HEK293 (cell line): ENCODE results near the gene RBBP5.

Experiments used
- CTCF ChIP-seq: fragments of 450-650 bp; formaldehyde crosslinking; IDR thresholded peaks from 2 replicates; pipeline ENCODE4 v1.5.1; 2016; ENCODE audit warnings: missing biosample characterization, missing genetic modification characterization
- PATZ1 ChIP-seq: fragments of 450-650 bp; formaldehyde crosslinking; IDR thresholded peaks from 2 replicates; pipeline ENCODE4 v1.5.1; 2016; ENCODE audit warnings: missing biosample characterization, missing genetic modification characterization
- REPIN1 ChIP-seq: fragments of 450-650 bp; formaldehyde crosslinking; IDR thresholded peaks from 2 replicates; pipeline ENCODE4 v1.5.1; 2017; ENCODE audit warnings: missing biosample characterization, missing genetic modification characterization, low read depth
- ZBTB17 ChIP-seq: fragments of 450-650 bp; formaldehyde crosslinking; IDR thresholded peaks from 2 replicates; pipeline ENCODE4 v1.5.1; 2016; ENCODE audit warnings: missing biosample characterization, missing genetic modification characterization

- TF ChIP-seq CTCF (tag by site-specific recombination) (peak; percentile 99), REPIN1 (tag by site-specific recombination) (peak; percentile 98), ZBTB17 (tag by site-specific recombination) (peak; percentile 96), PATZ1 (peak; percentile 75; the same call in 1 of the 2 replicates)
Observed at GRCh38 chr1:205121660-205122488, at the start of gene RBBP5.
